Sigmoid colon (tissue), 7 donors: ENCODE measurements around the gene ITGA1. TPM values are rescaled to one million over a fixed set of nuclear protein-coding genes. Genes with fewer than 3 reads are reported as not detected.
"Not testable (repeated sequence)": the region's sequence is repeated elsewhere in the genome, so short reads cannot be mapped to it uniquely, and the experiment has no call there.

ENCODE experiments used
- DNase-seq: peaks from one replicate; pipeline ENCODE4 v3.0.0-alpha.2; 2019
- H3K27ac ChIP-seq, 4 donors: fragments of 200-600 bp; sonication (generic); one replicate each; pipeline ENCODE4 v1.5.1; 2016 to 2019; ENCODE audit warnings: mild to moderate bottlenecking in 1 of 4
- H3K27me3 ChIP-seq, 3 donors: fragments of 200-600 bp; sonication (generic); one replicate each; pipeline ENCODE4 v1.5.1; 2019; ENCODE audit warnings: mild to moderate bottlenecking in 1 of 3
- H3K36me3 ChIP-seq, 4 donors: fragments of 200-600 bp; sonication (generic); one replicate each; pipeline ENCODE4 v1.5.1; 2016 to 2019
- H3K4me1 ChIP-seq, 4 donors: fragments of 200-600 bp; sonication (generic); one replicate each; pipeline ENCODE4 v1.5.1; 2017 to 2019
- H3K4me3 ChIP-seq, 4 donors: fragments of 200-600 bp; sonication (generic); one replicate each; pipeline ENCODE4 v1.5.1; 2017 to 2019; ENCODE audit warnings: mild to moderate bottlenecking in 2 of 4, moderate library complexity in 1 of 4
- H3K9me3 ChIP-seq, 4 donors: fragments of 200-600 bp in 3 of 4; sonication (generic) in 3 of 4; one replicate each; pipeline versions ENCODE4 v1.5.1 to v1.6.1; 2013 to 2019
- CTCF ChIP-seq, 4 experiments: fragments of 450-650 bp in 3 of 4; fragments of 200-600 bp in 1 of 4; IDR thresholded peaks; one replicate each; pipeline ENCODE4 v1.5.1; 2016 to 2019; ENCODE audit warnings: antibody characterized with exemption in 4 of 4, mild to moderate bottlenecking in 3 of 4, moderate library complexity in 2 of 4
- EP300 ChIP-seq, 4 donors: sonication (generic); formaldehyde crosslinking; IDR thresholded peaks; one replicate each; pipeline ENCODE4 v1.6.1; 2017; ENCODE audit warnings: antibody characterized with exemption in 4 of 4
- POLR2A ChIP-seq, 2 donors: fragments of 450-650 bp; IDR thresholded peaks; one replicate each; pipeline ENCODE4 v1.6.1; 2016; ENCODE audit warnings: antibody characterized with exemption in 2 of 2, mild to moderate bottlenecking in 2 of 2, moderate library complexity in 2 of 2
- POLR2AphosphoS5 ChIP-seq, 4 donors: sonication (generic); formaldehyde crosslinking; IDR thresholded peaks; one replicate each; pipeline ENCODE4 v1.6.1; 2017; ENCODE audit warnings: antibody characterized with exemption in 4 of 4
- WGBS, 2 donors: extraction: QIAGEN DNeasy Blood & Tissue Kit; methylation state at CpG; one replicate each; pipeline ENCODE4 v1.1.7; 2013; 5-methylcytosine and 5-hydroxymethylcytosine counted together
- intact Hi-C: fragments of 100-400 bp; cut with DNase I; formaldehyde crosslinking; loops from one replicate; pipeline ENCODE4 v1.15.1; 2023
- polyA plus RNA-seq, 3 donors: library from polyadenylated mRNA; stranded (reverse); fragments of 200-250 nt; gene quantifications; one replicate each; pipeline ENCODE4 v1.2.3, GENCODE V29; 2013
- total RNA-seq, 4 donors: library from RNA; depleted of rRNA; stranded (reverse); fragments of >200 nt; gene quantifications; one replicate each; pipeline ENCODE4 v1.1.0, GENCODE V29; 2016
- donor health status: healthy with polysubstance abuse.
- donor health status: Bipolar disorder and iron deficiency.
- donor health status: healthy.

Gene ITGA1
- total and polyA plus RNA-seq, 7 donors = 1.8 to 511 (median 162) TPM

- TF ChIP-seq CTCF (IDR thresholded peaks at IDR 0.05) = no peak
- TF ChIP-seq POLR2A (IDR thresholded peaks at IDR 0.05) = no peak
- TF ChIP-seq POLR2AphosphoS5 (IDR thresholded peaks at IDR 0.05) = no peak
- no peak for TF ChIP-seq EP300 (IDR thresholded peaks at IDR 0.05)
- intact Hi-C loops = no loop called here
- H3K27me3 ChIP-seq = no peaks in the 10 kb centered on the region
- H3K36me3 ChIP-seq = no peaks in the 10 kb centered on the region
- H3K27ac ChIP-seq = no peak overlapping the region
- no peak for DNase-seq
- no peaks in the 10 kb centered on the region for H3K9me3 ChIP-seq
- 74 to 75% methylated on average over 3 of the region's 3 CpGs for WGBS, 2 donors
- H3K4me1 ChIP-seq = peaks cover 0 to 13% (median 2%) of the 10 kb centered on the region in 4 donors
- H3K4me3 ChIP-seq = no peak overlapping the region
Observed at GRCh38 chr5:52743529-52743928, 44.2 kb upstream of the ITGA1 start.

- no peaks in the 10 kb centered on the region for H3K9me3 ChIP-seq
- intact Hi-C loops = no loop called here
Observed at GRCh38 chr5:52743970-52744369, 43.7 kb upstream of the ITGA1 start.

GRCh38 chr5:52744867-52745458 lies 42.8 kb upstream of the ITGA1 start:
- H3K36me3 ChIP-seq, H3K9me3 ChIP-seq, H3K27ac ChIP-seq, H3K27me3 ChIP-seq, DNase-seq, H3K4me3 ChIP-seq, intact Hi-C loops: not testable (repeated sequence)
- 93 to 96% methylated on average over 2 of the region's 2 CpGs for WGBS, 2 donors
- H3K4me1 ChIP-seq = peaks cover 0 to 13% (median 2%) of the 10 kb centered on the region in 4 donors

More at GRCh38 chr5:52743970-52744369, 43.7 kb upstream of the ITGA1 start:
- Histone ChIP-seq H3K4me3 (no peak overlapping the region), H3K27ac (no peak overlapping the region), H3K27me3 (no peaks in the 10 kb centered on the region), H3K4me1 (peaks cover 0 to 13% (median 2%) of the 10 kb centered on the region in 4 donors), H3K36me3 (no peaks in the 10 kb centered on the region)
- no peak for TF ChIP-seq EP300 (IDR thresholded peaks at IDR 0.05)
- no peak for TF ChIP-seq CTCF (IDR thresholded peaks at IDR 0.05)
- no peak for TF ChIP-seq POLR2A (IDR thresholded peaks at IDR 0.05)
- TF ChIP-seq POLR2AphosphoS5 (IDR thresholded peaks at IDR 0.05) = no peak
- DNase-seq = no peak
- 19 to 73% methylated on average over 1 of the region's 1 CpG for WGBS, 2 donors

- Histone ChIP-seq H3K9me3 (no peaks in the 10 kb centered on the region), H3K4me1 (peaks cover 0 to 13% (median 2%) of the 10 kb centered on the region in 4 donors), H3K4me3 (no peak overlapping the region), H3K27ac (no peak overlapping the region), H3K36me3 (no peaks in the 10 kb centered on the region), H3K27me3 (no peaks in the 10 kb centered on the region)
- 61 to 74% methylated on average over 2 of the region's 2 CpGs for WGBS, 2 donors
- DNase-seq = no peak
- TF ChIP-seq CTCF (IDR thresholded peaks at IDR 0.05) (no peak), POLR2A (IDR thresholded peaks at IDR 0.05) (no peak), POLR2AphosphoS5 (IDR thresholded peaks at IDR 0.05) (no peak), EP300 (IDR thresholded peaks at IDR 0.05) (no peak)
- intact Hi-C loops = no loop called here
Observed at GRCh38 chr5:52746539-52746938, 41.2 kb upstream of the ITGA1 start.

- Histone ChIP-seq H3K4me1 (peaks cover 0 to 7% (median 2%) of the 10 kb centered on the region in 4 donors), H3K27me3 (no peaks in the 10 kb centered on the region), H3K9me3 (no peaks in the 10 kb centered on the region), H3K4me3 (no peak overlapping the region), H3K27ac (no peak overlapping the region), H3K36me3 (no peaks in the 10 kb centered on the region)
- intact Hi-C loops = no loop called here
- no peak for DNase-seq
- no peak for TF ChIP-seq POLR2A (IDR thresholded peaks at IDR 0.05)
- TF ChIP-seq CTCF (IDR thresholded peaks at IDR 0.05) = no peak
- TF ChIP-seq EP300 (IDR thresholded peaks at IDR 0.05) = no peak
- WGBS, 2 donors = 42 to 73% methylated on average over 1 of the region's 1 CpG
Observed at GRCh38 chr5:52748590-52748989, 39.1 kb upstream of the ITGA1 start.
